SK-N-SH treated with all-trans-retinoic acid at 6 μM for 48 hours (cell line): ENCODE results near the gene ZNF829.

Experiments
- ARNTL ChIP-seq: fragments of 450-650 bp; formaldehyde crosslinking; IDR thresholded peaks from 2 replicates; pipeline ENCODE4 v1.5.0; 2020; ENCODE audit warnings: low read depth, mild to moderate bottlenecking, moderate library complexity, borderline replicate concordance
- PPARA ChIP-seq: fragments of 250-450 bp; sonication (Bioruptor Pico); IDR thresholded peaks from 2 replicates; pipeline ENCODE4 v1.5.0; 2020; ENCODE audit warnings: mild to moderate bottlenecking, borderline replicate concordance
- RARB ChIP-seq: fragments of 250-450 bp; sonication (Bioruptor Pico); IDR thresholded peaks from 2 replicates; pipeline ENCODE4 v1.8.0; 2021; ENCODE audit warnings: mild to moderate bottlenecking, moderate library complexity
- SNAI2 ChIP-seq: fragments of 250-450 bp; sonication (Bioruptor Pico); IDR thresholded peaks from 2 replicates; pipeline ENCODE4 v1.5.0; 2020; ENCODE audit warnings: mild to moderate bottlenecking, moderate library complexity
- TF ChIP-seq, protein P1 (sequence below): fragments of 250-450 bp; sonication (Bioruptor Pico); IDR thresholded peaks from 2 replicates; pipeline ENCODE4 v1.8.0; 2020; ENCODE audit warnings: mild to moderate bottlenecking, moderate library complexity, borderline replicate concordance

DNA sequence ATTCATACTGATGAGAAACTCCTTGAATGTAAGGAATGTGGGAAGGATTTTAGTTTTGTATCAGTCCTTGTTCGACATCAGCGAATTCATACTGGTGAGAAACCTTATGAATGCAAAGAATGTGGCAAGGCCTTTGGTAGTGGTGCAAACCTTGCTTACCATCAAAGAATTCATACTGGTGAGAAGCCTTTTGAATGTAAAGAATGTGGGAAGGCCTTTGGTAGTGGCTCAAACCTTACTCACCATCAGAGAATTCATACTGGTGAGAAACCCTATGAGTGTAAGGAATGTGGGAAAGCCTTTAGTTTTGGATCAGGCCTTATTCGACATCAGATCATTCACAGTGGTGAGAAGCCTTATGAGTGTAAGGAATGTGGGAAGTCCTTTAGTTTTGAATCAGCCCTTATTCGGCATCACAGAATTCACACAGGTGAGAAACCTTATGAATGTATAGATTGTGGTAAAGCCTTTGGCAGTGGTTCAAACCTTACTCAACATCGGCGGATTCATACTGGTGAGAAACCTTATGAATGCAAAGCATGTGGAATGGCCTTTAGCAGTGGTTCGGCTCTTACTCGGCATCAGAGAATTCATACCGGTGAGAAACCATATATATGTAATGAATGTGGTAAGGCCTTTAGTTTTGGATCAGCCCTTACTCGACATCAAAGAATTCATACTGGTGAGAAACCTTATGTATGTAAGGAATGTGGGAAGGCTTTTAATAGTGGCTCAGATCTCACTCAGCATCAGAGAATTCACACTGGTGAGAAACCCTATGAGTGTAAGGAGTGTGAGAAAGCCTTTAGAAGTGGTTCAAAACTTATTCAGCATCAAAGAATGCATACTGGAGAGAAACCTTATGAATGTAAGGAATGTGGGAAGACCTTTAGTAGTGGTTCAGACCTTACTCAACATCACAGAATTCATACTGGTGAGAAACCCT, 38.8 kb downstream of the ZNF829 start:
- TF ChIP-seq ARNTL (CRISPR knock-in tag) (no peak), SNAI2 (CRISPR knock-in tag) (no peak), PPARA (no peak), RARB (CRISPR knock-in tag) (no peak)
- TF ChIP-seq, protein P1, sequence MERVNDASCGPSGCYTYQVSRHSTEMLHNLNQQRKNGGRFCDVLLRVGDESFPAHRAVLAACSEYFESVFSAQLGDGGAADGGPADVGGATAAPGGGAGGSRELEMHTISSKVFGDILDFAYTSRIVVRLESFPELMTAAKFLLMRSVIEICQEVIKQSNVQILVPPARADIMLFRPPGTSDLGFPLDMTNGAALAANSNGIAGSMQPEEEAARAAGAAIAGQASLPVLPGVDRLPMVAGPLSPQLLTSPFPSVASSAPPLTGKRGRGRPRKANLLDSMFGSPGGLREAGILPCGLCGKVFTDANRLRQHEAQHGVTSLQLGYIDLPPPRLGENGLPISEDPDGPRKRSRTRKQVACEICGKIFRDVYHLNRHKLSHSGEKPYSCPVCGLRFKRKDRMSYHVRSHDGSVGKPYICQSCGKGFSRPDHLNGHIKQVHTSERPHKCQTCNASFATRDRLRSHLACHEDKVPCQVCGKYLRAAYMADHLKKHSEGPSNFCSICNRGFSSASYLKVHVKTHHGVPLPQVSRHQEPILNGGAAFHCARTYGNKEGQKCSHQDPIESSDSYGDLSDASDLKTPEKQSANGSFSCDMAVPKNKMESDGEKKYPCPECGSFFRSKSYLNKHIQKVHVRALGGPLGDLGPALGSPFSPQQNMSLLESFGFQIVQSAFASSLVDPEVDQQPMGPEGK (CRISPR knock-in tag), result no peak
